SK-N-SH (cell line): Measurements from ENCODE around the gene IPO11. TPM values are rescaled to one million over a fixed set of nuclear protein-coding genes. Genes with fewer than 3 reads are reported as not detected.

Experiments
- CTCF ChIA-PET: fragments of 300-600, 350-600 bp; formaldehyde crosslinking; extraction: SDS; loops from one replicate; lab custom pipeline; 2021; lab: Yijun Ruan, JAX
- POLR2A ChIA-PET: fragments of 350-600 bp; sonication (Branson Sonifier 250); formaldehyde crosslinking; extraction: SDS; loops from one replicate; lab custom pipeline; 2020; ENCODE audit warnings: antibody characterized with exemption, inconsistent platforms; lab: Yijun Ruan, JAX
- DNase-seq: peaks from one replicate; pipeline ENCODE4 v3.0.0; 2012
- H2AFZ ChIP-seq: fragments of 200-600 bp; sonication (generic); 2 replicates; pipeline ENCODE4 v1.8.1; 2016; ENCODE audit warnings: antibody characterized with exemption, mild to moderate bottlenecking, low read depth
- H3F3A ChIP-seq: fragments of 200-600 bp; sonication (generic); replicated peaks from 2 replicates; pipeline ENCODE3; 2016; ENCODE audit warnings: antibody characterized with exemption, mild to moderate bottlenecking; ENCODE audit not compliant: insufficient read depth
- H3K27ac ChIP-seq, 2 experiments: fragments of 200-500 bp in 1 of 2; fragments of 200-600 bp in 1 of 2; sonication (Bioruptor generic) in 1 of 2; sonication (generic), shearing (Covaris generic) in 1 of 2; 2 replicates each; pipeline versions ENCODE4 v1.5.1 to v1.6.1; 2014 to 2016; ENCODE audit warnings: low read depth in 2 of 2, inconsistent platforms in 1 of 2, low read length in 1 of 2, mild to moderate bottlenecking in 1 of 2, mixed read lengths in 1 of 2
- H3K27me3 ChIP-seq: fragments of 200-600 bp; sonication (generic), shearing (Covaris generic); 2 replicates; pipeline ENCODE4 v1.6.1; 2016; ENCODE audit warnings: mixed run types; ENCODE audit not compliant: insufficient read depth
- H3K36me3 ChIP-seq, 2 experiments: fragments of 200-500 bp in 1 of 2; fragments of 200-600 bp in 1 of 2; sonication (Bioruptor generic) in 1 of 2; sonication (generic) in 1 of 2; replicated peaks in 1 of 2; 2 replicates each; pipeline versions ENCODE3 to v1.5.1; 2014 to 2016; ENCODE audit warnings: low read length in 1 of 2, mild to moderate bottlenecking in 1 of 2; ENCODE audit not compliant: insufficient read depth in 2 of 2, control insufficient read depth in 1 of 2
- H3K4me1 ChIP-seq, 2 experiments: fragments of 200-500 bp in 1 of 2; fragments of 200-600 bp in 1 of 2; sonication (Bioruptor generic) in 1 of 2; sonication (generic), shearing (Covaris generic) in 1 of 2; 2 replicates each; pipeline versions ENCODE4 v1.5.1 to v1.6.1; 2014 to 2016; ENCODE audit warnings: low read depth in 1 of 2, low read length in 1 of 2, mixed run types in 1 of 2; ENCODE audit not compliant: insufficient read depth in 2 of 2, control insufficient read depth in 1 of 2
- H3K4me2 ChIP-seq: fragments of 200-600 bp; sonication (generic), shearing (Covaris generic); 2 replicates; pipeline ENCODE4 v1.6.1; 2017; ENCODE audit warnings: mixed run types
- H3K4me3 ChIP-seq, 2 experiments: fragments of 200-500 bp in 1 of 2; fragments of 200-600 bp in 1 of 2; sonication (Bioruptor generic) in 1 of 2; sonication (generic), shearing (Covaris generic) in 1 of 2; 2 replicates each; pipeline versions ENCODE4 v1.5.1 to v1.8.1; 2014 to 2016; ENCODE audit warnings: low read depth in 2 of 2, inconsistent platforms in 1 of 2, low read length in 1 of 2, mild to moderate bottlenecking in 1 of 2, mixed read lengths in 1 of 2, moderate library complexity in 1 of 2
- H3K79me2 ChIP-seq: fragments of 200-600 bp; sonication (generic); 2 replicates; pipeline ENCODE4 v1.8.1; 2017; ENCODE audit warnings: mild to moderate bottlenecking; ENCODE audit not compliant: insufficient read depth
- H3K9ac ChIP-seq: fragments of 200-600 bp; sonication (generic); 2 replicates; pipeline ENCODE4 v1.6.1; 2017; ENCODE audit warnings: mixed run types
- H3K9me2 ChIP-seq: fragments of 200-600 bp; sonication (generic); 2 replicates; pipeline ENCODE4 v1.6.1; 2017; ENCODE audit warnings: mixed run types
- H3K9me3 ChIP-seq: fragments of 200-600 bp; sonication (generic); 2 replicates; pipeline ENCODE4 v1.6.1; 2017; ENCODE audit warnings: mixed run types, mild to moderate bottlenecking, moderate library complexity
- H4K20me1 ChIP-seq: fragments of 200-600 bp; sonication (generic); 2 replicates; pipeline ENCODE4 v1.6.1; 2017; ENCODE audit warnings: mild to moderate bottlenecking, mixed run types; ENCODE audit not compliant: insufficient read depth
- CHD2 ChIP-seq: fragments of 150-350 bp; IDR thresholded peaks from 2 replicates; pipeline ENCODE4 v1.6.1; 2018; ENCODE audit warnings: low read length; ENCODE audit not compliant: partially characterized antibody
- EZH2phosphoT487 ChIP-seq: fragments of 200-600 bp; sonication (generic); IDR thresholded peaks from 2 replicates; pipeline ENCODE4 v1.6.1; 2017; ENCODE audit warnings: low read depth, mixed run types, mild to moderate bottlenecking, antibody characterized with exemption, moderate library complexity, borderline replicate concordance
- FOSL2 ChIP-seq: IDR thresholded peaks from 2 replicates; pipeline ENCODE4 v1.4.0; 2012; ENCODE audit warnings: low read depth, mild to moderate bottlenecking, moderate library complexity, borderline replicate concordance
- JUND ChIP-seq: IDR thresholded peaks from 2 replicates; pipeline ENCODE4 v1.4.0; 2012
- MAX ChIP-seq: IDR thresholded peaks from 2 replicates; pipeline ENCODE4 v1.4.0; 2012; ENCODE audit warnings: low read depth
- MXI1 ChIP-seq: IDR thresholded peaks from 2 replicates; pipeline ENCODE4 v1.6.1; 2012; ENCODE audit warnings: mild to moderate bottlenecking, low read depth, low read length, improper control_type of control experiment
- NFIC ChIP-seq: IDR thresholded peaks from 2 replicates; pipeline ENCODE4 v1.4.0; 2012; ENCODE audit warnings: borderline replicate concordance
- POLR2AphosphoS5 ChIP-seq: IDR thresholded peaks from 2 replicates; pipeline ENCODE4 v1.6.1; 2012; ENCODE audit warnings: low read depth, low read length
- YY1 ChIP-seq: IDR thresholded peaks from 2 replicates; pipeline ENCODE4 v1.4.0; 2012; ENCODE audit warnings: low read depth, mild to moderate bottlenecking
- WGBS: methylation state at CpG from one replicate; pipeline ENCODE4 v1.1.6; 2017; ENCODE audit warnings: low lambda C conversion rate; 5-methylcytosine and 5-hydroxymethylcytosine counted together
- polyA plus RNA-seq, 3 experiments: library from polyadenylated mRNA; depleted of rRNA; stranded (reverse); fragments of >200 nt; gene quantifications; 2 replicates each; pipeline ENCODE4 v1.2.3, GENCODE V29; 2012
- TF ChIP-seq, protein P1 (sequence below): fragments of 150-350 bp; IDR thresholded peaks from 2 replicates; pipeline ENCODE4 v1.6.1; 2016; ENCODE audit warnings: mild to moderate bottlenecking, low read depth, low read length
- TF ChIP-seq, protein P2 (sequence below): fragments of 200-600 bp; sonication (generic); IDR thresholded peaks from 2 replicates; pipeline ENCODE4 v1.6.1; 2017; ENCODE audit warnings: antibody characterized with exemption, mild to moderate bottlenecking, moderate library complexity

Gene IPO11
- polyA plus RNA-seq, 1 of the 3 experiments (the other 2 are of a cell fraction), result 8.1 TPM

GRCh38 chr5:62593331-62593730 lies 180.8 kb downstream of the IPO11 start:
- Histone ChIP-seq H3K4me2 (no peak overlapping the region), H3K27ac (no peak overlapping the region), H3K9ac (no peak overlapping the region), H3K79me2 (no peaks in the 10 kb centered on the region), H3K4me1 (no peaks in the 10 kb centered on the region), H3K9me2 (no peaks in the 10 kb centered on the region), H3F3A (no peaks in the 10 kb centered on the region), H3K9me3 (no peaks in the 10 kb centered on the region), H3K27me3 (no peaks in the 10 kb centered on the region), H3K4me3 (no peak overlapping the region), H2AFZ (no peak overlapping the region), H4K20me1 (no peaks in the 10 kb centered on the region), H3K36me3 (peaks cover 4 to 5% of the 10 kb centered on the region in 2 experiments)
- CTCF ChIA-PET, result no interaction called here
- 83% methylated on average over 1 of the region's 1 CpG for WGBS
- no peak for DNase-seq
- POLR2A ChIA-PET, result no interaction called here
- no peak for TF ChIP-seq POLR2AphosphoS5

DNA sequence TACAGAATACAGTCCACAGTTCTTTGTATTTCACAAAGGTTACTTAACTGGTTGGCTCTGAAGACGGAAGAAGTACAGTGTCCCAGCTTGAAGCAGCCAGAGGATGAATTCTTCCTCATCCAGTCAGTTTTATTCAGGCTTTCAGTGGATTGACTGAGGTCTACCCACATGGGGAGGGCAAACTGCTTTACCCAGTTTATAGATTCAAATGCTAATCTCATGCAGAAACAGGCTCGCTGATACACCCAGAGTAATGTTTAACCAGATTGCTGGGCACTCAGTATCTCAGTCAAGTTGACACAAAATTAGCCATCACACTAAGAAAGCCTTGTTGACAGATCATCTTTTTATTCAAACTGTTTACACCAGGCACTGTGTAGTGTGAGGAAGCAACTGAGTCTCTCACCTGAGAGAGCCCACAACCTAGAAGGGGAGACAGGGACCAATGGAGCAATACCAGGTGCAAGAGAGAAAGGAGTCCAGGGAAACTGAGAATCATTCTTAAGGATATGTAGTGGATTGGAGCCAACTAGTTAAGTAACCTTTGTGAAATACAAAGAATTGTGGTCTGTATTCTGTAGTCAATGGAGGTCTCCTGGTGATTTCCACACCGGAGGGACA lies 181.9 kb downstream of the IPO11 start:
- WGBS, result 97% methylated on average over 3 of the region's 3 CpGs

DNA sequence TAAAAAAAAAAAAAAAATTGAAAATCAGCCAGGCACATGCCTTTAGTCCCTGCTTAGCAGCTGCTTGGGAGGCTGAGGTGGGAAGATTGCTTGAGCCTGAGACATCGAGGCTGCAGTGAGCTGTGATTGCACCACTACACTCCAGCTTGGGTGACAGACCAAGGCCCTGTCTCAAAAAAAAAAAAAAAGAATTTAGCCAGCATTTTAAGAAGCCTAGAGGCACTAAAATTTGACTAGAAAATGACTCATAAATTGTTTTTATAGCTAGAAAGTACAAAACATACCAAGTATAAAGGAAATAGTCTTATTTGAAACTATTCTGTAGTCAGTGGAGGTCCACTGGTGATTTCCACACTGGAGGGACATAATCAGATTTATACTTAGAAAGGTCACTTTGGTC lies 183.5 kb downstream of the IPO11 start:
- H3K27me3 ChIP-seq, result no peaks in the 10 kb centered on the region
- no peaks in the 10 kb centered on the region for H4K20me1 ChIP-seq
- no peak overlapping the region for H2AFZ ChIP-seq
- no peak overlapping the region for H3K4me2 ChIP-seq
- no peak for DNase-seq
- no peaks in the 10 kb centered on the region for H3F3A ChIP-seq
- 100% methylated on average over 1 of the region's 1 CpG for WGBS
- H3K36me3 ChIP-seq, result peaks cover 0 to 5% of the 10 kb centered on the region in 2 experiments
- no peaks in the 10 kb centered on the region for H3K4me1 ChIP-seq
- H3K79me2 ChIP-seq, result no peaks in the 10 kb centered on the region
- ChIA-PET POLR2A (no interaction called here), CTCF (no interaction called here)
- no peak overlapping the region for H3K27ac ChIP-seq
- H3K4me3 ChIP-seq, result no peak overlapping the region
- TF ChIP-seq FOSL2, result no peak
- TF ChIP-seq, protein P1, sequence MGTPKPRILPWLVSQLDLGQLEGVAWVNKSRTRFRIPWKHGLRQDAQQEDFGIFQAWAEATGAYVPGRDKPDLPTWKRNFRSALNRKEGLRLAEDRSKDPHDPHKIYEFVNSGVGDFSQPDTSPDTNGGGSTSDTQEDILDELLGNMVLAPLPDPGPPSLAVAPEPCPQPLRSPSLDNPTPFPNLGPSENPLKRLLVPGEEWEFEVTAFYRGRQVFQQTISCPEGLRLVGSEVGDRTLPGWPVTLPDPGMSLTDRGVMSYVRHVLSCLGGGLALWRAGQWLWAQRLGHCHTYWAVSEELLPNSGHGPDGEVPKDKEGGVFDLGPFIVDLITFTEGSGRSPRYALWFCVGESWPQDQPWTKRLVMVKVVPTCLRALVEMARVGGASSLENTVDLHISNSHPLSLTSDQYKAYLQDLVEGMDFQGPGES, result no peak
- no peaks in the 10 kb centered on the region for H3K9me3 ChIP-seq
- no peaks in the 10 kb centered on the region for H3K9me2 ChIP-seq
- H3K9ac ChIP-seq, result no peak overlapping the region

More for the DNA sequence above, 181.9 kb downstream of the IPO11 start:
- no peaks in the 10 kb centered on the region for H3K27me3 ChIP-seq
- DNase-seq, result no peak
- H3F3A ChIP-seq, result no peaks in the 10 kb centered on the region
- H2AFZ ChIP-seq, result no peak overlapping the region
- no peak overlapping the region for H3K27ac ChIP-seq
- ChIA-PET POLR2A (no interaction called here), CTCF (no interaction called here)
- H3K79me2 ChIP-seq, result no peaks in the 10 kb centered on the region
- no peak for TF ChIP-seq MAX
- TF ChIP-seq NFIC, result no peak
- TF ChIP-seq MXI1, result no peak
- TF ChIP-seq, protein P2, sequence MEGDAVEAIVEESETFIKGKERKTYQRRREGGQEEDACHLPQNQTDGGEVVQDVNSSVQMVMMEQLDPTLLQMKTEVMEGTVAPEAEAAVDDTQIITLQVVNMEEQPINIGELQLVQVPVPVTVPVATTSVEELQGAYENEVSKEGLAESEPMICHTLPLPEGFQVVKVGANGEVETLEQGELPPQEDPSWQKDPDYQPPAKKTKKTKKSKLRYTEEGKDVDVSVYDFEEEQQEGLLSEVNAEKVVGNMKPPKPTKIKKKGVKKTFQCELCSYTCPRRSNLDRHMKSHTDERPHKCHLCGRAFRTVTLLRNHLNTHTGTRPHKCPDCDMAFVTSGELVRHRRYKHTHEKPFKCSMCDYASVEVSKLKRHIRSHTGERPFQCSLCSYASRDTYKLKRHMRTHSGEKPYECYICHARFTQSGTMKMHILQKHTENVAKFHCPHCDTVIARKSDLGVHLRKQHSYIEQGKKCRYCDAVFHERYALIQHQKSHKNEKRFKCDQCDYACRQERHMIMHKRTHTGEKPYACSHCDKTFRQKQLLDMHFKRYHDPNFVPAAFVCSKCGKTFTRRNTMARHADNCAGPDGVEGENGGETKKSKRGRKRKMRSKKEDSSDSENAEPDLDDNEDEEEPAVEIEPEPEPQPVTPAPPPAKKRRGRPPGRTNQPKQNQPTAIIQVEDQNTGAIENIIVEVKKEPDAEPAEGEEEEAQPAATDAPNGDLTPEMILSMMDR, result no peak
- TF ChIP-seq CHD2, result no peak
- no peak for TF ChIP-seq JUND
- TF ChIP-seq YY1, result no peak
- TF ChIP-seq EZH2phosphoT487, result no peak
- H3K9ac ChIP-seq, result no peak overlapping the region
- H3K36me3 ChIP-seq, result peaks cover 0 to 5% of the 10 kb centered on the region in 2 experiments
- no peaks in the 10 kb centered on the region for H4K20me1 ChIP-seq
- no peaks in the 10 kb centered on the region for H3K9me3 ChIP-seq
- no peaks in the 10 kb centered on the region for H3K4me1 ChIP-seq
- no peak overlapping the region for H3K4me2 ChIP-seq
- H3K4me3 ChIP-seq, result no peak overlapping the region
- H3K9me2 ChIP-seq, result no peaks in the 10 kb centered on the region
